HG02642 (cell line): Measurements from ENCODE around the gene AKAP13.

Experiments
- ATAC-seq: cut with Tn5 transposase; IDR thresholded peaks from one replicate; pipeline ENCODE4 v1.9.1; 2021; ENCODE audit warnings: mild to moderate bottlenecking; ENCODE audit not compliant: unreplicated experiment, poor library complexity

AKAP13 gene

GRCh38 chr15:85494048-85494777 lies 113.8 kb downstream of the AKAP13 start:
- ATAC-seq = no peak

DNA sequence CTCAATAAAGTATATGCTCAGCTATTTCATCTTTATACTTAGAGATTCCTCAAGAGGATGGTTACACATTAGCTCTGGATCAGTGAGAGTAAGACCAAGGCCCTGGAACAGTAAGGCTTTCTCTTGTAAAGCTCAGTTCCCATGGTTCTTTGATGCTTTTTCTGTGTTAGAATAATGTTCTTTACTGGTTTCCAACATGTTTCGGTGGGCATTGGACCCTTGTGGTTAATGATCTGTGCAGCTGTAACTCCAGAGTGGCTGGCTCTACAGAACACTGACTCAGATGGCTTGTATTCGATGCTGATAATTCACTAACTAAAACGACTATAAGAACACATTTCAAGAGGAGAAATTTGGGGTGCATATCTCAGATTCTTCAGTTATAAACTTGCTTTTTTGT lies 114.7 kb downstream of the AKAP13 start:
- no peak for ATAC-seq

GRCh38 chr15:85495544-85495943 lies 115.1 kb downstream of the AKAP13 start:
- ATAC-seq = no peak

DNA sequence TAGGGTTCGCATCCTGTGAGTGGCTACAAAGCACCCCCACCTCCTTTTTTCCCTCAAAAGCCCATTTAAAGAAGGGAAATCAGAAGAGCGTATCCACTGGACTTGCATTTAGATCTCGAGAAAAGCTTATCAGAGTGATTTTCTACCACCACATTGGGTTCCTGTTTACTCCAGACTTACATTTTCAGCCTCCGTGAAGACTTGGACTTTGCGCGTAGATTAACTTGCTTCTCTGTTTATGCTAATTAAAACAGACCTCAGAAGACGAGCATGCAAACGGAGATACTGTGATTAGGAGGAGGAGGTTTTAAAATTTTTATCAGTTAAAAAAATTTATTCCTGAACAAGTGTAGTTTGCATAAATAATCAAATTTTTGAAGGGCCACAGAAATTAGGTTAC lies 115.7 kb downstream of the AKAP13 start:
- no peak for ATAC-seq

DNA sequence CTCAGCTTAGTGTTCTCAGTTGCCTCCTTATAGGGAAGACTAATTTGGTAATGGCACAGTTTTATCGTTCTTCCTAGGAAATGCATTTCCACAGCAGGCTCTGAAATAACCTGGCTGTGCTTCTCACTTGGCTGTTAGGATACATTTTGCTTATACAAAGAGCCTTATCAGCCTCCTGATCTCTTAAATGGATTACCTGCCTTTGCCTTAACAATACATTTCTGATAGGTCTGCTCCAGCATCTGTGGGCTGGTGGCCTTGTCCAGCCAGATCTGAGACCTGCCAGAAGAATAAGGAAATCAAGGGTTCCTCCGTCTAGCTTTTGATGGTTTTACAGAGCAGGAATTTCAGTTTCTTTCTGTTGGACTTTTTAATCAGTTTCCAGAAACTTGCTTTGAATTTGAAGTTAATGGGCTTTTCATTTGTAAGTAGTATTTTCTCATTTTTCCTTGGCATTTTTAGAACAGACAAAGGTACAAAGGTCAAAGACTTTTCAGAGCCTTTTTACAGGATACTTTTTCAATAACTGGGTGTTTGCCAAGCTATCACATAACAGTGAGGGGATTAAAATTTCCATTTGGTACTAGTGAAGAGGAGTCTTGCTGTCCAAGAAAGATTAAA lies 116.3 kb downstream of the AKAP13 start:
- no peak for ATAC-seq

- ATAC-seq = no peak
Measured at GRCh38 chr15:85497172-85497569, 116.8 kb downstream of the AKAP13 start.

DNA sequence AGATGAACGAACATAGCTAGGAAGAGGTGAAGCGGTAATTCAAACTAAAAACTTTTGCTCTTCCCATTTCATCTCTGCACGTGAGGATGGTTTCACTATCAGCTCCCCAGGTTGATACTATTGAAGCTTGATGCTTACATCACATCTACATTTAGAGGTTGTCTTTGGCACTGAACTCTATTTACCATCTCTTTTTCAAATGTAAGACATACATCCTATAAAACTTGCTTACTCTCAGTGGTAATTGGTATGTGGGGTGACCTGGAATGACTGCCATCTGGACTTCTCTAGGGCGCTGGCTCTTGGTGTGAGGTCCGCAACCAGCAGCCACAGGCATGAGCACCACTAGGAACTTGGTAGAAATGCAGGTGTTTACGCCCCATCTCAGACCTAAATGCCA lies 118.1 kb downstream of the AKAP13 start:
- no peak for ATAC-seq

GRCh38 chr15:85499371-85499887 lies 119.0 kb downstream of the AKAP13 start:
- ATAC-seq = no peak

GRCh38 chr15:85500060-85500708 lies 119.8 kb downstream of the AKAP13 start:
- ATAC-seq = no peak

DNA sequence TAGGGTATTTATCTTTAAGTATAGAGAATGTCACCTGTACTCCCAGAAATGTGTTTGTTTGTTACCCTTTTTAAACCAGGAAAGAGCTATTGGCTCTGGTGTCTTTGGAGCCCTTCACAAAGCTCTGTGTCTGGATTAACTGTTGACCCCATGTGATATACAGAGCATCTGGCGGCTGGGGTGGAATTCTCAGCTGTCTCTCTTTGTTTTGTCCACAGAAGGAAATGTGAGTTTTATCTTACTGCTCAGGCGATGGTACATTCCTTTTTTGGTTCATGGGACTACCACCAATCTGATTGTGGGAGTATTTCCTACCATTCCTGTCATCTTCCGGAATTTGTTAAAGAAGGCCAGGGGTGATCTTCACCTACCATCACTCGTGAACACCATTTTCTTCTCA lies 120.3 kb downstream of the AKAP13 start:
- no peak for ATAC-seq

GRCh38 chr15:85501574-85501973 lies 121.2 kb downstream of the AKAP13 start:
- no peak for ATAC-seq

GRCh38 chr15:85503151-85503799 lies 122.9 kb downstream of the AKAP13 start:
- ATAC-seq = no peak

- ATAC-seq = no peak
Measured at GRCh38 chr15:85504749-85505676, 124.6 kb downstream of the AKAP13 start.

DNA sequence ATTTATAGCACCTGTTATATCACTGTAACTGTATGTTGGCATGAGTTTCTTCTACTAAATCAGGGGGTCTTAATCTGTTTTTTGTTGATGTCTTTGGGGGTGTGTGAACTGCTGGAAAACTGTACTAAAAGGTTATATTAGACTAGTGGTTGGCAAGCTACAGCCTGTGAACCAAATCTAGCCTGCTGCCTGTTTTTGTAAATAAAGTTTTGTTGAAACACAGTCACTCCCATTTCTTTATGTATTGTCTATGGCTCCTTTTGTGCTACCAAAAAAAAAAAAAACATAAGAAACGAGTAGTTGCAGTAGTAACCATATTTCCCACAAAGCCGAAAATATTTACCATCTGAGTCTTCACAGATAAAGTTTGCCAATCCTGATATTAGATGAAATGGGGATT lies 126.7 kb downstream of the AKAP13 start:
- no peak for ATAC-seq

GRCh38 chr15:85509973-85510372 lies 129.6 kb downstream of the AKAP13 start:
- ATAC-seq = no peak

DNA sequence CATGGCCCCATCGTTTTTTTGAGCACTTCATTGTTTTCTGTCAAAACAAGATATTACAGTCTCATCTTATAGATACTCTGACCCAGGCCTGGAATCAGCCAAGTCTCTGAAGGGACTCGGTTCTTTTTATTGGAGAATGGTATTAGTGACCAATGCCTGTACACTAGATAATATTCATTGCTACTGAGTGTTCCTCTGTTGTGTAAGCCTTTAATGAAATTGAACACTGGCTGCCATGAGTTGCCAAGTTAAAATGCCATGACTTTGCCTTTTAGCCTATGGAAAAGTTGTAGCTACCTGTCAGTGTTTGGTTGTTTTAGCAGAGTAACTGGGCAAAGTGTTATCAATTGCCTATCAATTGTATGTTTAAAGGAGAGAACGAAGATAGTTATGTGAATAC lies 134.0 kb downstream of the AKAP13 start:
- no peak for ATAC-seq

DNA sequence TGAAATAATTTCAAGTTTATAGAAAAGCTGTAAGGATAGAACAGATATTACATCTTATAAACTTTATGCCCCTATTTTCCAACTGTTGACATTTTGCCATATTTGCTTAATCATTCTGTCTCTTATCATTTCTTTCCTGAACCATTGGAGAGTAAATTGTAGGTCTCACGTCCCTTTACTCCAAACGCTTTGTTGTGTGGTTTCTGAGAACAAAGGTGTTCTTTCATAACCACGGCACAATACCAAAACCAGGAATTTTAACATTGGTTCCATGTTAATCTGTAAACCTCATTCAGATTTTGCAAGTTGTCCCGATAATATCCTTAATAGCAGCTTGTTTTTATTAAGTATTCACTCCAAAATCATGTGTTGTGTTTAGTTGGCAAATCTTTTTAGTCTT lies 134.8 kb downstream of the AKAP13 start:
- ATAC-seq = no peak

GRCh38 chr15:85517086-85517485 lies 136.7 kb downstream of the AKAP13 start:
- no peak for ATAC-seq

GRCh38 chr15:85518979-85519761 lies 138.8 kb downstream of the AKAP13 start:
- no peak for ATAC-seq
